ENCODE results near the gene MRPL23.
A peak's percentile ranks its signal among the peaks of the same experiment; 100 is the strongest.

Gene MRPL23

DNA sequence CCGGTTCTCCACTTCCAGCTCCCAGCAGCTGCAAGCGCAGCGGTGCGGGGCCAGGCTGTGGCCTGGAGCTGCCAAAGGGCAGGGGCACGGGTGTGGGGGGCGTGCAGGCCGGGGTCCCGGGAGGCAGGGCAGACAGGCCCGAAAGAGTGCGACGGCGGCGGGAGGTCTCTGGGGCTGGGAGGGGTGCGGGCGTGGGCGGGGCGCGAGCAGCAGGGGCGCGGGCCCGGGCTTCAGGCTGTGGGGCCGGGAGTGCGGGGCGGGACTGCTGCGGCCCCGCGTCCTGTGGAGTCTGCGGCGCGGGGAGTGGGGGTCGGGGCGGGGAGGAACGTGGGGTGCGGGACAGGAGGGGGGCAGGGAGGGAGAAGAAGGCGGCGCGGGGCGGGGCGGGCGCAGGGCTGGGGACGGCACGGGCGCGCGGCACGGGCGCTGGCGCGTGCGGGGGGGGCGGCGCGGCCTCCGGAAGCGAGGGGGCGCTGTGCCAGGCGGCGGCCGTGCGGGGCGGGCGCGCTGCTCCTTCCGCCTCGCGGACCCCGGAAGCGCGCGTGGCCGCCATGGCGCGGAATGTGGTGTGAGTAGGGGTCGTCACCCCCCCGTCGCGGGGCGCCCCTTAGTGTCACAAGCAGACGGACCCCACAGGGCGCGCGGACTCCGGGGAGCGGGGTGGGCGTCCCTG is at the start of gene MRPL23:
Gene MRPL23 (plus strand): TSS at position 521 of the 673 bp plus-strand sequence. CDS start 31 bp downstream, at position 552.
- DNase-seq (ENCODE audit: low read depth, low spot score), result no peak

- DNase-seq (ENCODE audit: low read depth, low spot score), result no peak
Observed at GRCh38 chr11:1899090-1899489, 48.0 kb upstream of the MRPL23 start.

DNA sequence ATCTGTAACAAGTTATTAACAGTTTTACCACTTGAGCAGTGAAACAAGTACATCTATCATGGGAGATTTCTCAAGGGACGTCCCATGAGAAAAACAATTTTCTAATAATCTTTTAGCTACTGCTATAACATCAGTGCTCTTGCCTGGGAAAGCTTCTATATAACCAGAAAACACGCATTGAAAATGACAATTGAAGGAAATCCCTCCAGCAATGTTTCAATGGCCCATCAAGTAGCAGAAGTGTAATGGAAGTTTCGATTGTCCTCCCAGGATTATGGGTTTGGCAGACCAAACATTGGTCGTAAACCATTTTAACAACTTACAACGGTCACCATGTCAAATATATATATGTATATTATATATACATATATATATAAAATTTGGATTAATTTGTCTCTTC is 47.4 kb upstream of the MRPL23 start:
- DNase-seq (ENCODE audit: low read depth, low spot score), result no peak

DNA sequence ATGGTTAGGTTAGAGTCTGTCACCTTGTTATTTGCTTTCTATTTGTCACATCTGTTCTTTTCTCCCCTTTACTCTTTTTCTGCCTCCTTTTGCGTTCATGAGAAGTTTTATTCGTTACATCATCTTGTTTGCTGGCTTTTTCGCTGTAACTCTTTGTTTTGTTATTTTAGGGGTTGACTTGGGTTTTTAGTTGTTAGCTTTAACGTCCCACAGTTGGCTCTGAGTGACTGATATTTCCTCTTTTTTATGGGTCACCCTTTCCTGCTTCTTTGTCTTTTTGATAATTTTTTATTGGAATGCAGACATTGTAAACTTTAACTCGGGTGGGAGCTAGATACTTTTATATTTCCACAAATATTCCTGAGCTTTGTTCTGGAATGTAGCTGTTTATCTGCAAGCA is 41.0 kb upstream of the MRPL23 start:
- DNase-seq (ENCODE audit: low read depth, low spot score), result no peak

- DNase-seq (ENCODE audit: low read depth, low spot score), result peak; percentile 36
Observed at GRCh38 chr11:1906611-1907423, 40.3 kb upstream of the MRPL23 start.

- DNase-seq (ENCODE audit: low read depth, low spot score), result no peak
Observed at GRCh38 chr11:1908618-1909017, 38.5 kb upstream of the MRPL23 start.

DNA sequence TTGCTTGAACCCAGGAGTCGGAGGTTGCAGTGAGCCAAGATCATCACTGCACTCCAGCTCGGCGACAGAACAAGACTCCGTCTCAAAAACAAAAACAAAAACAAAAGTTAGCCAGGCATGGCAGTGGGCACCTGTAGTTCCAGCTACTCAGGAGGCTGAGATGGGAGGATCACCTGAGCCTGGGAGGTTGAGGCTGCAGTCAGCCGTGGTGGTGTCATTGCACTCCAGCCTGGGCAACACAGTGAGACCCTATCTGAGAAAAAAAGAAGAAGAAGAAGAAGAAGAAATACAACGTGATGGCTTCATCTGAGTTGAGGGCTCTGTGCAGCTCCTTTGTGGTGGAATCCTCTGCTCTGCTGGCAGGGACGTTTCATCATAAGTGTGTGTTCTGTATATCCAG is 37.6 kb upstream of the MRPL23 start:
- no peak for DNase-seq (ENCODE audit: low read depth, low spot score)

DNA sequence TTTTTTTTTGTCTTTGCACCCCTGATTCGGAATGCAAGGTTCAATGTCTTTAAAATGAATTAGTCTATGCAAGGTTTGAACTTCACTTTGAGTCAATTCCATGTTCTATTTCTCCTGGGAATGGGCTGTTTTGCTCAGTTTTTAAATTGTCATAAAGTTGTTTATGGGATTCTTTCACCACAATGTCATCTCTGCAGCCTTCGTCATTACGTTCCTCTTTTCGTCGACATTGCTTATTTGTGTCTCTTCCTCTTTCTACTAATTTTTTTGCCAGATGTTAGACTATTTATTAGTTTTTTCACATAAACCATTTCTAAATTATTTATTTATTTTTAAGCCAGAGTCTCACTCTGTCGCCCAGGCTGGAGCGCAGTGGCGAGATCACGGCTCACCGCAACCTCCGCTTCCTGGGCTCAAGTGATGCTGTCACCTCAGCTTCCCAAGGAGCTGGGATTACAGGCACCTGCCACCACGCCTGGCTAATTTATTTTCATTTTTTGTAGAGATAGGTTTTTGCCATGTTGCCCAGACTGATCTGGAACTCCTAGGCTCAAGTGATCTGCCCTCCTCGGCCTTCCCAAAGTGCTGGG is 34.7 kb upstream of the MRPL23 start:
- DNase-seq (ENCODE audit: low read depth, low spot score), result no peak

- DNase-seq (ENCODE audit: low read depth, low spot score), result no peak
Observed at GRCh38 chr11:1913271-1914060, 33.7 kb upstream of the MRPL23 start.

GRCh38 chr11:1915795-1916131 is 31.4 kb upstream of the MRPL23 start:
- DNase-seq (ENCODE audit: low read depth, low spot score), result no peak

DNA sequence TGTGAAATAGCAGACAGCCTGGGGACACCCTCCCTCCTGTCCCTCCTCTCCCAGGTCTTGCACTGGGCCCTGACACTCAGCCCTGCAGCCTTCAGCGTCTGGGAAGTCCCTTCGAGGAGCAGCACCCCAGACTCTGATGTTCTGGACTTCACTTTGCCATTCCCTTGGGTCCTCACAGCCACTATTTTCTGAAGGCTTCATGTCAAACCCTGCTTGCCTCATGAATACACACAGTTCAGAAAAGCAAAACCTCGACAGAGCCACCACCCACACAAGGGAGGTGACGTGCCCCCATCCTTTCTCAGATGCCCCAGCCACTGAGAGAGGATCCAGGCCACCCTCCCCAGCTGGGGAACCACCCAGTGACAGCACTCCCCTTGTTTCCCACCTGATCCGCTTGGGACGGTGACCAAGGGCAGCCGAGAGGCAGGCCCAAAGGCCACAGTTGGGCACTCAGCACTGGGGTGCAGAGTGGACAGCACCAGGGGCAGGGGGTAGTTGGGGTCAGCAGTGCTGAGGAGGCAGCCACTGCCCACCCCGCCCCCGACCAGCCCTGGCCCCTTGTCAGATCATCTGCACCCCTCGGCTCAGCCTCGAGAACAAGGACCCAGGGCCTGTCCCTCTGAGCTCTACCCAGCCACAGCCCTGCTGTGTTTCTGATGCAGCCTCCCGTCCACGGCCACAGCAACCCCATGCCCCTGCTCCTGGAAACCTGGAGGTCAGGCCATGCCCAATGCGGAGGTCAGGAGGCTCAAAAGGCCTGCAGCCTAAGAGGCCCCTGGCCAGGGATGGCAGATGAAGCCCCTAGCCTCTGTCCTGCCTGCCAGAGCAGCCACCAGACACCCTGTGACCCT is 30.8 kb upstream of the MRPL23 start:
- no peak for DNase-seq (ENCODE audit: low read depth, low spot score)

DNA sequence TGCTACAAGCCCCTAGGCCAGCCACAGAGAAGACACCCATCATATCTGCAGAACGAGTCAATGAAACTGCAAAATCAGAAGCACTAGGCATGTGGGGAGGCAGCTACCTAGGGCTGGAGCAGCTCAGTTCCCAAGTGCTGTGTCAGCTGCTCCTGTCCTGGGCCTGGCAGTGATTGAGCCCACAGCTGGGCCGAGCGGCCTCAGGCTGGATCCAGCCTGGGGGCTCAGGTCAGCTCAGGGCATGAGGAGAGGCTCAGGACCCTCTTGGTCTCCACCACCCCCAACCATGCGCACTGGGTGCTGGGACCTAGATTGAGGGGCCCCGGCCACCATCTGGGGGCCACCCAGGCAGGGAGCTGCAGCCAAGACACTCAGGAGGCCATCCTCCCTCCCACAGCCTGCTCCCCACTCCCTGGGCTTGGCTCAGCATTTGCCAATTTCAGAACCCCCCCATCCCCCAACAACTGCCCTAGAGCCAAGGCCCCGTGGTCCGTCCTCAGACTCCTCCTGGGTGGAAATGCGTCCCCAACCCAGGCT is 30.1 kb upstream of the MRPL23 start:
- DNase-seq (ENCODE audit: low read depth, low spot score), result no peak

DNA sequence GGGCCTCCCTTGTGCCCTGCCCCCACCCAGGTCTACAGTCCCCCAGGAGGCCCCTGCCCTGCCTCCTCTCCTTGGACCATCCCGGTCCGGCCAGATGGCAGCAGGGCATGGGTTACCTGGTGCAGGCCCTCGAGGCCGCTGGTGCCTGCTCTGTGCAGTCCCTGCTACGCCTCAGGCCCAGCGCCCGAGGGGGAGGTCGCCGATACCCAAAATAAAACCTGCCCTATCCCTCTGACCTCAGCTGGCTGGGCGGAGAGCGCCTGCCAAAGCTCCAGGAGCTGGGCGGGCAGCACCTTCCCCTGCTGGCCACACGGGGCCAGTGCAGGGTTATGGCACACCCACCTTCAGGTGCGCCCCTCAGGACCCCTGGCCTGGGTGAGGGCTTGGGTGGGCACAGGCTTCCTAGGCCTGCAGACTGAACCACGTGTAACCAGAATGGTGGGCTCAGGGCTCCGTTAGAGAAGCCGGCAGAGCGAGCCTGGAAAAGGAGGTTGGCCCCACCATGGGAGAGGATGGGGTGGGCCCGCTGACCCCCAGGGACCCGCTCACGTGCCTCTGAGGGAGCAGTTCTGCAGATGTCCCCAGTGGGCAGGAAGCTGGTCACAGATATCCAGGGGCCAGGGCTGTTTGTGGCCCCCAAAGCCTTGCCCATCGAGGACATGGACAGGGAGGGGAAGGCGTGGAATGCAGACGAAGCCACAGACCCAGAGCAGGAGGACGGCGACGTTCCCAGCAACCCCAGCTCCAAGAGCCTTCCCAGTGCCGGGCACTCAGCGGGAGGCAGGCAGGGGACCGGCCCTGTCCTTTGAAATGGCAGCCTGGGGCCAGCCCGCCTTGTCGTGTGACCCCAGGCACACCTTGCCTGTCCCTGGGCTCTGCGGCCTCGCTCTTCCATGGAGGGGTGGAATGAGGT is 29.4 kb upstream of the MRPL23 start:
- peak; percentile 61 for DNase-seq (ENCODE audit: low read depth, low spot score)

DNA sequence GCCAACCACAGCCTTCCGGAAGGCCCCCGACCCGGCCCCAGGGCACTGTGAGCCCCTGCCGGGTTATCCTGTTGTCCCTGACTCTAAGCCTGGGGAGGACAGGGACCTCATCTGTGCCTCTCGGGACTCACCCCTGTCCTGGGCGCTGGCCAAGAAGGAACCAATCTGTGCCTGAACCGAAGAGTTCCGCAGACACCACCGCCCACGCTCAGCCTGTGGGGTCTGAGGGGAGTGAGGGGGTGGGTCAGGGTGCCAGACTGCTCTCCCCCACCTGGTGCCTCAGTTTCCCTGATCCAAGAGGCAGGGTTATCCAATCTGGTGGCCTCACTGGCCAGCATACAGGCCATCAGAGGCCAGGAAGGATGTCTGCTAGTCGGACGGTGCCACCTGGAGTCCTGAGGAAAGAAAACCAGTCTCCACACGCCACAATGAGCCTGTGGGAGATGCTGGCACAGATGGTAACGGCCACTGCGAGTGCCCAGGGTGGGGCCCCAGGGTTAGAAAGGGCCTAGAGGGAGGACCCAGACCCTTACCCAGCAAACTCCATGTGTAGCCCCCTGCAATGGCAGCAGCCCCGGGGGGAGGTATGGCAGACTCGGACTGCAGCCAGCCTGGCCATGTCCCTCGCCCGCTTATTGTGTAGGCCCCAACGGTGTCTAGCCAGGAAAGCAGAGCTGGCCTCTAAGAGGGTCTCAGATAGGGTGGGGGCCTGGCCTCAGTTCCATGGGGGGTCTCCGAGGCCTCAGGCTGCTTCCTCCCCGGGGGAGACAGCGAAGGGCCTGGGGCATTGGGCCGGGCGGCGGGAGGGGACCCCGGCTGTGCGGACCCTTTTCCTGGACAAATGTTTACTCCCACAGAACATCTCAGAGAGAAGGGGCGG is 28.5 kb upstream of the MRPL23 start:
- no peak for DNase-seq (ENCODE audit: low read depth, low spot score)

DNA sequence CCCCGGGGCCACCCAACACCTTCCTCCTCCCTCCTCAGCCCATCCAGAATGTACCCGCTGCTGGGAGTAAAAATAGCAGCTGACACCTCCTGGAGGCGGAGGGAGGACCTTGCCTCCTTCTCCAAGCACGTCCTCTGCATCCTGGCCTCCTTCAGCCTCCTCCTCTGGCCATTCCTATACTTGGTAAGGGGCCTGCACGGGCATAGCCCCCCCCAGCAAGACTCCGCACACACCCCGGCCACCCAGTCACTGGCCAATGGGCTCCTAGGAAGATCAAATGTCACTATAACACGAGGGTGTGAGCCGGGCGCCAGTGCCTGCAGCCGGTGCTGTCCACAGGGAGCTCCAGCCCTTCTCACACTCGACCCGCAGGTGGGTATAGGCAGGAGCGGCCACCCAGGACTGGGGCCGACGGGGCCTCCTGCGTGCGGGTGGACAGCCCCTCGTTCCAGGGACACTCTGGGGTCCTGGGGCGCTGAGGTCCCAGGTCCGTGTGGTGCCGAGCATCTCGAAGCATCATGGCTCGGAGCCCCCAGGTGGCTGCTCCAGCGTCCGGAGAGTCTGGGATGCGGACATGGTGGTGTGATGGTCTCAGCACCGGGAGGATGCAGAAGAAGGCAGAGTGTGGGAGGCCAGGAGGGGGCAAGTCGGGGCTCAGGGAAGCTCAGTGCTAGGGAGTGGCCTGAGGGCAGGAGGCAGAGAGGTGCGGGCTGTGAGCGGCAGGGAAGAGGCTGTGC is 27.6 kb upstream of the MRPL23 start, which contains the start of gene TNNT3:
Gene TNNT3 (plus strand): TSS at position 313 of the 737 bp plus-strand sequence. CDS start 3,172 bp downstream, outside the sequence.
- DNase-seq (ENCODE audit: low read depth, low spot score), result peak; percentile 58

GRCh38 chr11:1920128-1920908 is 26.8 kb upstream of the MRPL23 start:
- DNase-seq (ENCODE audit: low read depth, low spot score), result no peak

DNA sequence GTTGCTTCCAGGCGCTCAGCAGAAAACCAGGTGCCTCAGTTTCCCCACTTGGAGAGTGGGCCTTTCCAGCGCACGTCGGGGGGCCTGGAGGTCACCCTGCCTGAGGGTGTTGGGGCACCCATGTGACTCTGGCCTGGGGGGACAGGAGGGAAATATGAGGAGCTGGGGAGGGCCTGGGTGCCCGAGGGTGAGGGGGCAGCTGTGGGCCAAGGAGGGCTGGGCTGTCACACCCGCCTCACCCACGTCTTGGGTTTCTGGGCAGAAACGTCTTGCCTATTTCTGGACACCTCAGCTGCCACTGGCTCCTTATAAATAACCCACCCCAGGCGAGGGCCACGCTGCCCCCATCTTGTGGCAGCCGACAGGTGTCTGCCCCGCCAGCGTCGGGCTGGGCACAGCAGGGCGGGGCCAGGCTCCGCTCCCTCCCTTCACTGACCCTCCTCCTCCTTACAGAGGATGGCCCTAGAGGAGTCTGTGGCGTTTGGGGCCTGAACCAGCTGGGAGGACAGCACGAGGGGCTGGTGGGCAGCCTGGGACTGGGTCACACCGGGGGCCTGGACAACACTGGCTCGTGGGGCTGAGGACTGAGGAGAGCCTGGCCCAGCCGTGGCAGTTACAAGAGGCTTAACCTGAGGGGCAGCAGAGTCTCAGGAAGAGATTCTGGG is 26.1 kb upstream of the MRPL23 start:
- no peak for DNase-seq (ENCODE audit: low read depth, low spot score)

Measured in ELF-1 (cell line).